Cardiac septum (tissue), 1 donor: Measurements from ENCODE around the gene PSD2. TPM values are rescaled to one million over a fixed set of nuclear protein-coding genes. Genes with fewer than 3 reads are reported as not detected.

Experiments used
- DNase-seq: peaks from one replicate; pipeline ENCODE4 v3.0.0-alpha.2; 2020; ENCODE audit warnings: low spot score
- intact Hi-C: fragments of 100-400 bp; cut with DNase I; formaldehyde crosslinking; loops from one replicate; pipeline ENCODE4 v1.14.0; 2022
- total RNA-seq: library from RNA; stranded (reverse); fragmentation: NEBNext Ultra II Directional; extraction: Animal tissue kit (Norgen Biotek cat#: 25700); gene quantifications from one replicate; pipeline ENCODE4 v1.2.1, GENCODE V29; 2021
- donor health status: DM: no; HTN: no; CAD: no.

Gene PSD2
- total RNA-seq, 1 donor from 2014 or later = 0.08 TPM

DNA sequence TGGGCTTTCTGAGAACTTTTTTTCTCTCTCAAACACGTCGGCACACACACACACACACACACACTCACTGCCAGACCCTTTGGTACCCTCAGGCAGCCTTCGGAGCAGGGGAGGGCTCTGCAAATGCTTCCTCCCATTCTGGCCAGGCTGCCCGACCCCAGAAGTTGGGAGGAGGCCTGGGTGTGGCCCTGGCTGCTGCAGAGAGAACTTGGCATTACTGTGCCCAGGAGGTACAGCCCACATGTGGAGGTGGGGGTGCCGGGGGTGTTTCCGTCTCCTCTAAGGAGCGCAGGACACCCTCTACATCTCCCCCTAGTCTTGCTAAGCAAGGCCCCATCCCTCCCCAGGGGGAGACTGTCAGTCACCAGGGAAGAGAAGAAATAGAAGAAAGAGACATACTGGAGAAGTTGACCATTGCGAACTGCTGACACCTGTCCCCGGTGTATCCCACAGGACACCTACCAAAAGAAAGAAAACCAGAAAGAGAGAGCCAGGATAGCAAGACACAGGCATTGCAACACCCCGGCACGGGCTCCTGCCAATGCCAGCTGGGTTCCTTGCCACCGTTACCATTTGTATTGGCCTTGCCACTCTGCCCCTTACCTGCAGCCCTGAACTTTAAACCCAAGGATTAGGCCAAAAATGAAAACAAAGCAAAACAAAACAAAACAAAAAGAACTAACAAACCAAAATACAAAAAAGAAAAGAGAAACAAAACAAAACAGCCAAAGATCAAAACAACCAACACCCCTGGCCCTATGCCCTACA lies 69.3 kb downstream of the PSD2 start:
- DNase-seq = no peak
- intact Hi-C loops = loop anchor here (1.0 to 5.0 kb wide), 3 partner anchors 78 to 292 kb away; no protein-coding TSS in a partner anchor

GRCh38 chr5:139867109-139867508 lies 71.5 kb downstream of the PSD2 start:
- intact Hi-C loops = no loop called here
- DNase-seq = no peak

DNA sequence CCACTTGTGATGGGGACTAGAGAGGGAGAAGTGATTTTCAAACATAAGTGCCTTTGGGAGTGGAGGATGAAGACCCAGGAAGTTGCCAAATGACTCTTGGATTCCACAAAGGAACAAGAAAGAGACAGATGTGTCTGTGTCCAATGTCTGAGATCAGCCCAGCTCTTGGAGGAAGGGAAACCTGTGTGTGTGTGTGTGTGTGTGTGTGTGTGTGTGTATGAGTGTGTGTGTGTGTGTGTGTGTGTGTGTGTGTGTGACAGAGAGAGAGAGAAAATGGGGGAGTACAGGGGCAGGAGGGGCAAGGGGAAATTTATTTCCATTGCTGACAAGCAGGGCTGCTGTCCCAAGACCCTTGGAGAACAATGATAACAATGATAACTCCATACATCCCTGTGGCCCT lies 72.0 kb downstream of the PSD2 start:
- no peak for DNase-seq
- intact Hi-C loops = no loop called here

GRCh38 chr5:139869042-139869790 lies 73.6 kb downstream of the PSD2 start:
- intact Hi-C loops = no loop called here
- DNase-seq = no peak

GRCh38 chr5:139870677-139871076 lies 75.1 kb downstream of the PSD2 start:
- intact Hi-C loops = no loop called here
- DNase-seq = no peak

DNA sequence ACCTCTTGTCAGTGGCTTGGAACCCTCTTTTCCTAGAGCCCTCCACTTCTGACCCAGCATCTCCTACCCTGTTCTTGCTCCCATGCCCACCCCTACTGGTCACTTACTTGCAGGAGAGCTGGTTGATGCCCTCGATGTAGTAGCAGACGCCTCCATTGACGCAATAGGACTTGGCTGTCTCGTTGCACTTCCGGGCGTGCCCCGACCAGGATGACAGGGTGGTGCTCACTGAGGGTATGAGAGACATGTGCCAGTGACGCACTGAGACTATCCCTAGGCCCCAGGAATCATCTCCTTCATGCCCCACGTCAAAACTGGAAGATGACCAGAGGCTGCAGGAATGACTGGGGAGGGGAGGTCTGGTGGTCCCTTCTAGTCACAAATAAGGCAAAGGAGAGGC lies 76.0 kb downstream of the PSD2 start:
- intact Hi-C loops = no loop called here
- DNase-seq = no peak

DNA sequence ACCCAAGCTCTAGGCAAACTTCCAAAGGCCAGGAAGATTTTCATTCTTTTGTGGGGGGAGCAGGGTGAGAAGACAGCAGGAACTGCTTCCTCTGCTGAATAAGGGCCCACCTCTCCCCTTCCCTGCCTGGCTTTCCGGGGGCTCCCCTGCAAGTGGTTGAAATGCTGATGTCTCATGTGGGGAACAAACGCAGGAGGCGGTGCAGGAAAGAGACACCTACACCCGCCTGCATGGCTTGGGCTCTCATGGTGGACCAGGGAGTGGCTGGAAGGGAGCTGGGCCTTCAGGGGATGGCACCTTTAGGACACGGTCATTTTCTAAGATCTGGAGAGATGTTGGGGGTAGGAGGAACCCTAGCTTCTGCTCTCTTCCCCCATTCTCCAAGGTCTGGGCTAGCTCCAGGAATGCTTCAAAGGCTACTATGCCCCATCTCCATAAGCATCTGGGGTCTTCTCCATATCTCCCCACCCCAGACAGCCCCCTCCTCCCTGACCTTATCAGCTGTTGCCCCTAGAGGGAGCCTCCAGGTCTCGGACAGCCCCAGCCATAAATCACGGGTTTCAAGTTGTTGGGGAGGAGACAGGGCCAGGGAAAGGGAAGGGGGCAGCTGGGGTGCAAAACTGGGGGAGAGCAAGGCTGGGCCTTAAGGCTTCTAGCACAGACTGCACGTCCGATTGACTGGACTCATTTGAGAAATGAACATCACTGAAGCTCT lies 76.6 kb downstream of the PSD2 start:
- intact Hi-C loops = no loop called here
- no peak for DNase-seq

DNA sequence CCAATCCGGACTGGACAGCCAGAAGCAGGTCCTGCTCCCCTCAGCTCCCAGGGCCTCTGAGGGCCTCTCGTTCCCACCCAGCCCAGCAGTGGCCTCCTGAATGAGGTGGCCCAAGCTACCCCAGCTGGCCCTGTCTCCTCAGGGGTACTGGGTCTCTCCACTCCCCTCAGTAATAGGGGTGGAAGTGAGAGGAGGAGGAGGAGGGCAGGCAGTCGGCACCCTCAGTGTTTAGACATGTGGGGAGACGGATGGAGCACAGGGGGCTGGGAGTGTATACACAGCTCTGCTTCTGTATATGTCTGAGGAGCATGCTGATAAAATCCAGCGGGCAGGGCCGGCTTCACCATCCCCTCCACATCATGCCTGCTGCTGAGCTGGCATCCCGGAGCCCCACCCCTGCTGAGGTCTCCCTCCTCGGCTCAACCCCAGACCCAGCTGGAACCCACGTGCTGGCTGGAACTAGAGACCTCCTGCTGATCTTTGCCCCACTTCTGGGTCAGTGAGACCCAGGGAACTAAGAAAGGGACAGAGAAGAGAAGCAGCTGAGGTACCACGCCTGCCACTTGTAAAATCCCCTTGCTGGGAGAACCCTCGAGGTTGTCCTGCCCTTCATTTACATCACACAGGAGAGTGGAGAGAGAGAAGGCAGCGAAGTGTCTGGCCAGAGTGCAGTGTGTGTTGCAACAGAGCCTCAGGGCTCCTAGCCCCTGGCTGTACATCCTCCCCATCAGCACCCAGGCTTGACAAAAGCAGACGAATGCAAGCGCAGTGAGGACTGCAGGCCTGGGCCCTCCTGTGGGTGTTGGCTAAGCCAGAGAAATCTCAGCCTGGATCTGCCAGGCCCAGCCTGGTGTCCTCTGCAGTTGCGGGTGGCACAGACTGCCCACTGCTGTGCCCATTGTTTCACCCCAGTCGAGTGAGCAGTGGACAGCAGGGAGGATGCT lies 77.5 kb downstream of the PSD2 start:
- DNase-seq = no peak
- intact Hi-C loops = no loop called here

- DNase-seq = no peak
- intact Hi-C loops = no loop called here
These were observed 80.3 kb downstream of the PSD2 start for GRCh38 chr5:139875957-139876356.

DNA sequence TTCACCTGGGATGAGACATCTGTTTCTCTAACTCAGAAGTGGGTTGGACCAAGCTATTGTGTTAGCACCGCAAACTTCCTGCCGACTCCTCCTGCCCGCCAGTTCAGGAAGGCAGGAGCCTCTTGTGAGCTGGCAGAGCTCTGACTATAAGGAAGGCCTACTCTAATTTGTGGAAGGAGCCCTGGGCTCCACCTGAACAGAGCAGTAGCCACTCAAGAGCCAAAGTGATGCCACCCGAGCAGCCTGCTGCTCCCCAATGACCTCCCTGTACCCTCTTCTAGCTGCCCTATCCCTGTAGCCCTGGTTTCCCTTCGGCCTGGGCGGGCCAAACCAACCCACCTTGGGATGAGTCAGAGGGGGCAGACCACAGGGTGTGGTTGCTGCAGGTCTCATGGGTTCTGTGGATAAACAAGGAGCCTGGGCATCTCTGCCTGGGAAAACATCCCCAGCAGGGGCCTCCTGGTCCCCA lies 81.6 kb downstream of the PSD2 start:
- DNase-seq = no peak
- intact Hi-C loops = no loop called here

DNA sequence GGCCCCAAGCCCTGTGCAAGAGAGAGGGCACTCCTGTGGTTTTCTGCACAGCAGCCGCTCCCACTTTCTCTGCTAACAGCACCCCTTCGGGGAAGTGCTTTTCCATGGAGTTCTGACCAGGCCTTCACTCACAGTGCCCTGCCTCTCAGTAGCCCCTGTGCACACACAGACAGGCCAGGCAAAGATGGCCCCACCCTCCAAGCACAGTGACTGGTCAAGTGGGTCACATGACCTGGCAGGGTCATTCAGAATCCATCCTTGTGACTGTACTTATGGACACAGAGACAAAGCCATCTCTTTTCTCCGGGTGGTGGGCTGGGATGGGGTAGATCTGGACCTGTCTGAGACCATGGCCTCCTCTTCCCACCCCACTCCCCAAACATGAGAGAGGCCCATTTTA lies 82.5 kb downstream of the PSD2 start:
- DNase-seq = no peak
- intact Hi-C loops = no loop called here

GRCh38 chr5:139880416-139881142 lies 85.0 kb downstream of the PSD2 start:
- intact Hi-C loops = loop anchor here (5.0 kb wide), 1 partner anchor 87 kb away; no protein-coding TSS in a partner anchor
- no peak for DNase-seq

GRCh38 chr5:139881143-139881733 lies 85.6 kb downstream of the PSD2 start:
- no peak for DNase-seq
- intact Hi-C loops = loop anchor here (5.0 kb wide), 1 partner anchor 86 kb away; no protein-coding TSS in a partner anchor

GRCh38 chr5:139882316-139882715 lies 86.7 kb downstream of the PSD2 start:
- intact Hi-C loops = loop anchor here (5.0 kb wide), 1 partner anchor 85 kb away; no protein-coding TSS in a partner anchor
- no peak for DNase-seq

DNA sequence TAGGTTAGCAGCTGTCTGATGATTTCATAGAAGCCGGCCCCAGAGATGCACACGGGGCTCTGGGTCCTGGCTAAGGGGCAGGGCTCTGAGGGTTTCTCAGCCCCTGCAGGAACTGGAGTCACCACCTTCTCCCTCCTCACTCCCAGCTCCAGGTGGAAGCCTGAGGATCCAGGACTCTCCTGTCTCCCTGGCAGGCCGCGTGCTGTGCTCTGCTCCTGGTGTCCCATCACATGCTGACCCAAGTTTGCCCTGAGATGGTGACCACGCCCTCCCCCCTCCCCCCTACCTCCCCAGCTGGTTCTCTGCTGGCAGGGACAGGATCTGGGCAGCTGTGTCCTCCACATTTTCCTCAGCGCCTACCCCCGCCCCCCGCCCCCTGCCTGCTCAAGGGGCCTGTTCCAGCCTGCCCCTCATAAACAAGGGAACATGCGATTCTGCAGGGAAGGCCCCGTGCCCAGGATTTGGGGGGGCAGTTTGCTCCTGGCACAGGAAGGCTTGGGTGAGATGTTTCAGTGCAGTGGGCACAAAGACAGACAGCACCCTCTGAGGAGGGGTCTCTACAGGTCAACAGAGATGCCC lies 87.4 kb downstream of the PSD2 start:
- intact Hi-C loops = loop anchor here (5.0 kb wide), 1 partner anchor 84 kb away; no protein-coding TSS in a partner anchor
- no peak for DNase-seq

DNA sequence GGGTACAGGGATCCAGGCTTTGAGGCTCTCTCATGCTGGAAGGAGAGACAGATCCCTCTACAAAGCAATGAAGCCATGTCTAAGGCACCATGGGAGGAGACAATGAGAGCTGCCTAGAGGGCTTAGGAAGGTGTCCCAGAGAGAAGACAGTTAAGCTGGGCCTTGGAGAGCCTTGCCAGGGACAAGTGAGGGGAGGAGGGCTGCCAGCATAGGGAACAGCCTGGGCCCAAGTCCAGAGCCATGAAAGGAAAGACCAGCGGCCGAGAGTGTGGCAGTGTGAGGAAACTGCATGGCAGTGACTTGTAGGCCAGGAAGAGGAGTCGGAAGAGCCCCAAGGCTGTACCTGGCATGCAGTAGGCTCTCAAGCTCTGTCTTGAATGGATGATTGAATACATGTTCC lies 88.5 kb downstream of the PSD2 start:
- DNase-seq = peak; percentile 81
- intact Hi-C loops = loop anchor here (5.0 kb wide), 1 partner anchor 83 kb away; no protein-coding TSS in a partner anchor

- no peak for DNase-seq
- intact Hi-C loops = loop anchor here (5.0 kb wide), 1 partner anchor 83 kb away; no protein-coding TSS in a partner anchor
These were observed 89.1 kb downstream of the PSD2 start for GRCh38 chr5:139884734-139885133.
